Measurements from ENCODE around the gene OTOP2. TPM values are rescaled to one million over a fixed set of nuclear protein-coding genes. Genes with fewer than 3 reads are reported as not detected.

OTOP2 gene
- total and polyA plus RNA-seq, 9 of the 15 experiments (the other 6 are each of a cell fraction or from before 2014, with no cell fraction given) = 0.04 to 0.36 (median 0.14) TPM; not detected in 1

DNA sequence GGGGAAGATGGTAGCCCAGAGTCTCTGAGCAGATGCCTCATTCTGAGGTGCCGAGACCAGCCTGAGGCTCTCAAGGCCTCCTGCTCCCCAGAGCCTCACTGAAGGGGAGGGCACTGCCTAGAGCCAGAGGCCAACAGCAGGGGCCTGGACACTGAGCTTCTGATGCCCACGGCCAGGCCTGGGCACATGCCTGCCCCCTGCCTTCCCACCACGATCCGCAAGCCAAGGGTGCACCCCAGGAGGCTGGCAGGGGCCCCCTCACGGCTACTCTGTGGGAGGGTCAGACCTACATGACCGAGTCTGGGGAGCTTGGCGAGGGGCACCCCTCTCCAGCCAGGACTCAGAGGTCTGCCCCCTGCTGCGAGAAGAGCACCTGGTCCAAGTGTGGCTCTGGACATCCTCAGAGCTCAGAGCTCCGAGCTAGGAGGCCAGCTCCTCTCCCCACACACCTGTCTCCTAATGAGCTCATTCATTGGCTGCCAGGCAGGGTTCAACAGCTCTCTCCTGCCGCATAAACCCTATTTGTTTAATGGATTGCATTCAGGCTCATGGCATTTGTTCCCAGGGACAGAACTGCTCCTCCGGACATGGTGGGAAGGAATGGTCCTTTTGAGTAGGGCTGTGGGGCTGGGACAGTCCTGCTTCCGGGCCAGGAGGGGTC lies 25.5 kb downstream of the OTOP2 start:
- Histone ChIP-seq H3K4me2 (ENCODE audit: insufficient read depth, low read length) (no peak overlapping the region), H3K4me3 (no peak overlapping the region), H3K4me1 (replicated peaks in 1 of 2; ENCODE audit: control insufficient read depth in 2 of 2, insufficient read depth in 2 of 2, low read length in 2 of 2) (peaks cover 0 to 37% of the 10 kb centered on the region in 2 experiments; a peak in 3 of 5 replicates), H3K27me3 (ENCODE audit: control insufficient read depth in 2 of 2, insufficient read depth in 2 of 2, low read length in 2 of 2) (peaks cover 19 to 58% of the 10 kb centered on the region in 2 experiments), H4K20me1 (replicated peaks; ENCODE audit: control insufficient read depth, insufficient read depth, low read length) (no peaks in the 10 kb centered on the region), H2AFZ (ENCODE audit: low read depth, low read length) (no peak overlapping the region), H3K9me3 (replicated peaks; ENCODE audit: control insufficient read depth, insufficient read depth, low read depth, low read length) (no peaks in the 10 kb centered on the region), H3K36me3 (ENCODE audit: control insufficient read depth, insufficient read depth, low read length) (no peaks in the 10 kb centered on the region), H3K27ac (ENCODE audit: extremely low read depth, low read depth, low read length) (no peak overlapping the region; the same call in 2 of the 3 replicates), H3K9me1 (ENCODE audit: control insufficient read depth, insufficient read depth, low read length) (no peaks in the 10 kb centered on the region), H3K79me2 (ENCODE audit: control insufficient read depth, insufficient read depth, low read length) (no peaks in the 10 kb centered on the region), H3K9ac (ENCODE audit: insufficient read depth in 1 of 2, low read depth in 2 of 2, low read length in 2 of 2) (no peak overlapping the region)
- in situ Hi-C loops (cut with MboI) = no loop called here
- DNase-seq (ENCODE audit: extremely low read depth in 1 of 4, low spot score in 3 of 4) = no peak
- BruUV-seq (replicated peaks) = no TSS peak
- CTCF ChIA-PET (ENCODE audit: low intra/inter-chr PET ratio) = interaction anchor here (0.9 kb wide), 1 partner anchor 107 kb away, joined by 3 read pairs; no protein-coding TSS in a partner anchor
- FAIRE-seq = no peak
- no peak for ATAC-seq
- POLR2A ChIA-PET = interaction anchor here (0.6 to 1.5 kb wide), 4 partner anchors 10 to 290 kb away, joined by 3 to 5 read pairs (median 4); partner anchors contain the start of gene USH1G
- intact Hi-C loops (cut with micrococcal nuclease) = no loop called here
- TF ChIP-seq, protein P1, sequence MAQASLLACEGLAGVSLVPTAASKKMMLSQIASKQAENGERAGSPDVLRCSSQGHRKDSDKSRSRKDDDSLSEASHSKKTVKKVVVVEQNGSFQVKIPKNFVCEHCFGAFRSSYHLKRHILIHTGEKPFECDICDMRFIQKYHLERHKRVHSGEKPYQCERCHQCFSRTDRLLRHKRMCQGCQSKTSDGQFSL (CRISPR knock-in tag; IDR thresholded peaks at IDR 0.05) = no peak
- TF ChIP-seq, protein P1 (tag; IDR thresholded peaks at IDR 0.05) = no peak
- TF ChIP-seq, protein P2, sequence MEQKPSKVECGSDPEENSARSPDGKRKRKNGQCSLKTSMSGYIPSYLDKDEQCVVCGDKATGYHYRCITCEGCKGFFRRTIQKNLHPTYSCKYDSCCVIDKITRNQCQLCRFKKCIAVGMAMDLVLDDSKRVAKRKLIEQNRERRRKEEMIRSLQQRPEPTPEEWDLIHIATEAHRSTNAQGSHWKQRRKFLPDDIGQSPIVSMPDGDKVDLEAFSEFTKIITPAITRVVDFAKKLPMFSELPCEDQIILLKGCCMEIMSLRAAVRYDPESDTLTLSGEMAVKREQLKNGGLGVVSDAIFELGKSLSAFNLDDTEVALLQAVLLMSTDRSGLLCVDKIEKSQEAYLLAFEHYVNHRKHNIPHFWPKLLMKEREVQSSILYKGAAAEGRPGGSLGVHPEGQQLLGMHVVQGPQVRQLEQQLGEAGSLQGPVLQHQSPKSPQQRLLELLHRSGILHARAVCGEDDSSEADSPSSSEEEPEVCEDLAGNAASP (IDR thresholded peaks at IDR 0.05) = no peak
- TF ChIP-seq MEIS2 (IDR thresholded peaks at IDR 0.05; ENCODE audit: partially characterized antibody) = peak; percentile 7
- 6% methylated on average over 11 of the region's 12 CpGs for WGBS (ENCODE audit: insufficient coverage, low coverage, missing lambda C conversion rate)
